Subcutaneous abdominal adipose tissue (tissue), 5 donors: Measurements from ENCODE around the gene C2orf49.
A peak's percentile ranks its signal among the peaks of the same experiment; 100 is the strongest.

Experiments
- H3K27ac ChIP-seq: one replicate; pipeline ENCODE4 v1.7.0; 2013; ENCODE audit warnings: low read depth, mild to moderate bottlenecking, inconsistent platforms, low read length, moderate library complexity
- H3K27me3 ChIP-seq, 5 donors: one replicate each; pipeline ENCODE4 v1.7.0; 2013; ENCODE audit warnings: low read length in 5 of 5, inconsistent platforms in 1 of 5; ENCODE audit not compliant: control insufficient read depth in 5 of 5, insufficient read depth in 4 of 5
- H3K36me3 ChIP-seq, 5 donors: one replicate each; pipeline ENCODE4 v1.7.0; 2013; ENCODE audit warnings: low read length in 5 of 5; ENCODE audit not compliant: control insufficient read depth in 5 of 5, insufficient read depth in 5 of 5
- H3K4me1 ChIP-seq, 5 donors: one replicate each; pipeline ENCODE4 v1.7.0; 2013; ENCODE audit warnings: low read length in 5 of 5, mild to moderate bottlenecking in 3 of 5, moderate library complexity in 1 of 5; ENCODE audit not compliant: control insufficient read depth in 5 of 5, insufficient read depth in 5 of 5
- H3K4me3 ChIP-seq, 5 donors: one replicate each; pipeline ENCODE4 v1.7.0; 2013; ENCODE audit warnings: low read length in 5 of 5, low read depth in 1 of 5
- H3K9ac ChIP-seq, 5 donors: one replicate each; pipeline ENCODE4 v1.7.0; 2013; ENCODE audit warnings: low read length in 5 of 5, mild to moderate bottlenecking in 4 of 5, moderate library complexity in 3 of 5
- H3K9me3 ChIP-seq, 5 donors: one replicate each; pipeline ENCODE4 v1.7.0; 2013; ENCODE audit warnings: low read length in 5 of 5; ENCODE audit not compliant: control insufficient read depth in 5 of 5
- donor health status: healthy.
- donor health status: healthy.
- donor health status: healthy.
- donor health status: healthy.
- donor health status: healthy.

The C2orf49 gene

GRCh38 chr2:105328281-105329196 lies 8.8 kb upstream of the C2orf49 start:
- peak overlapping the region; percentile 76 to 95 (median 86) for H3K4me3 ChIP-seq
- peak overlapping the region; percentile 61 for H3K27ac ChIP-seq
- H3K4me1 ChIP-seq, result peaks cover 5 to 48% (median 34%) of the 10 kb centered on the region in 5 donors
- peak overlapping the region; percentile 65 to 90 (median 84) for H3K9ac ChIP-seq
- no peaks in the 10 kb centered on the region for H3K27me3 ChIP-seq
- peaks cover 0 to 2% (median 0%) of the 10 kb centered on the region in 5 donors for H3K36me3 ChIP-seq
- H3K9me3 ChIP-seq, result no peaks in the 10 kb centered on the region

- peaks cover 5 to 42% (median 31%) of the 10 kb centered on the region in 5 donors for H3K4me1 ChIP-seq
- H3K9ac ChIP-seq, result peak overlapping the region; percentile 65 to 90 (median 84)
- H3K27me3 ChIP-seq, result no peaks in the 10 kb centered on the region
- peaks cover 0 to 2% (median 0%) of the 10 kb centered on the region in 5 donors for H3K36me3 ChIP-seq
- H3K27ac ChIP-seq, result peak overlapping the region; percentile 61
- no peaks in the 10 kb centered on the region for H3K9me3 ChIP-seq
- peak overlapping the region; percentile 76 to 95 (median 86) for H3K4me3 ChIP-seq
These were observed 8.2 kb upstream of the C2orf49 start for GRCh38 chr2:105329197-105329554.

GRCh38 chr2:105329561-105330495 lies 7.5 kb upstream of the C2orf49 start, which contains the start of gene TGFBRAP1:
Gene TGFBRAP1 (minus strand): TSS chr2:105329735. CDS start chr2:105308301, 21,434 bp downstream.
- Histone ChIP-seq H3K36me3 (peaks cover 0 to 4% (median 0%) of the 10 kb centered on the region in 5 donors), H3K9me3 (no peaks in the 10 kb centered on the region), H3K4me1 (peaks cover 5 to 36% (median 30%) of the 10 kb centered on the region in 5 donors), H3K27me3 (no peaks in the 10 kb centered on the region), H3K27ac (peak within 1 kb of the TSS; percentile 63), H3K9ac (peak within 1 kb of the TSS; percentile 77 to 96 (median 87)), H3K4me3 (peak within 1 kb of the TSS; percentile 76 to 95 (median 86))

GRCh38 chr2:105330681-105331375 lies 6.5 kb upstream of the C2orf49 start:
- Histone ChIP-seq H3K9me3 (no peaks in the 10 kb centered on the region), H3K27ac (peak overlapping the region; percentile 63), H3K4me1 (peaks cover 5 to 27% (median 26%) of the 10 kb centered on the region in 5 donors), H3K9ac (no peak overlapping the region), H3K27me3 (no peaks in the 10 kb centered on the region), H3K36me3 (peaks cover 0 to 4% (median 0%) of the 10 kb centered on the region in 5 donors), H3K4me3 (no peak overlapping the region)

GRCh38 chr2:105334211-105334610 lies 3.1 kb upstream of the C2orf49 start:
- H3K9ac ChIP-seq, result no peak overlapping the region
- H3K36me3 ChIP-seq, result peaks cover 0 to 4% (median 0%) of the 10 kb centered on the region in 5 donors
- no peak overlapping the region for H3K4me3 ChIP-seq
- no peaks in the 10 kb centered on the region for H3K9me3 ChIP-seq
- H3K27me3 ChIP-seq, result no peaks in the 10 kb centered on the region
- no peak overlapping the region for H3K27ac ChIP-seq
- peaks cover 7 to 32% (median 31%) of the 10 kb centered on the region in 5 donors for H3K4me1 ChIP-seq

- Histone ChIP-seq H3K4me1 (peaks cover 7 to 28% (median 26%) of the 10 kb centered on the region in 5 donors), H3K9ac (no peak overlapping the region), H3K27me3 (no peaks in the 10 kb centered on the region), H3K27ac (no peak overlapping the region), H3K4me3 (no peak overlapping the region), H3K36me3 (peaks cover 0 to 8% (median 5%) of the 10 kb centered on the region in 5 donors), H3K9me3 (no peaks in the 10 kb centered on the region)
These were observed 1.9 kb upstream of the C2orf49 start for GRCh38 chr2:105335469-105335868.

GRCh38 chr2:105336786-105337121 lies 586 bp upstream of the C2orf49 start:
- Histone ChIP-seq H3K27me3 (no peaks in the 10 kb centered on the region), H3K9me3 (no peaks in the 10 kb centered on the region), H3K4me3 (peak overlapping the region; percentile 70 to 99 (median 88)), H3K36me3 (peaks cover 9 to 20% (median 16%) of the 10 kb centered on the region in 5 donors), H3K4me1 (peaks cover 7 to 27% (median 24%) of the 10 kb centered on the region in 5 donors), H3K27ac (peak overlapping the region; percentile 97), H3K9ac (peak overlapping the region; percentile 82 to 100 (median 95))

GRCh38 chr2:105338020-105338385 lies 663 bp downstream of the C2orf49 start:
- H3K27ac ChIP-seq, result peak overlapping the region; percentile 97

GRCh38 chr2:105339414-105339813 lies 2.1 kb downstream of the C2orf49 start:
- Histone ChIP-seq H3K9ac (peak overlapping the region in 3 of 5 donors; percentile 91 to 100 (median 98)), H3K4me1 (peaks cover 7 to 27% (median 24%) of the 10 kb centered on the region in 5 donors), H3K36me3 (peaks cover 27 to 41% (median 33%) of the 10 kb centered on the region in 5 donors), H3K4me3 (no peak overlapping the region), H3K9me3 (no peaks in the 10 kb centered on the region), H3K27me3 (no peaks in the 10 kb centered on the region), H3K27ac (peak overlapping the region; percentile 97)

More at GRCh38 chr2:105338020-105338385, 663 bp downstream of the C2orf49 start:
- Histone ChIP-seq H3K36me3 (peaks cover 17 to 31% (median 25%) of the 10 kb centered on the region in 5 donors), H3K4me1 (peaks cover 7 to 27% (median 24%) of the 10 kb centered on the region in 5 donors), H3K9me3 (no peaks in the 10 kb centered on the region), H3K9ac (peak overlapping the region; percentile 42 to 100 (median 94)), H3K27me3 (no peaks in the 10 kb centered on the region), H3K4me3 (peak overlapping the region; percentile 70 to 99 (median 88))
